Measurements from ENCODE around the gene PTCD3.

Gene PTCD3

GRCh38 chr2:86087936-86088850 lies 17.8 kb upstream of the PTCD3 start:
- H3K4me2 ChIP-seq (ENCODE audit: low read length), result no peak overlapping the region
- no peak overlapping the region for H3K9ac ChIP-seq (ENCODE audit: low read depth, low read length)
- H3K4me3 ChIP-seq (ENCODE audit: low read length), result no peak overlapping the region
- H3K9me3 ChIP-seq (replicated peaks; ENCODE audit: low read length), result no peaks in the 10 kb centered on the region
- no peaks in the 10 kb centered on the region for H3K4me1 ChIP-seq (ENCODE audit: control insufficient read depth, insufficient read depth, low read length)
- no peaks in the 10 kb centered on the region for H3K27me3 ChIP-seq (ENCODE audit: control insufficient read depth, insufficient read depth, low read length)
- H3K36me3 ChIP-seq (ENCODE audit: insufficient read depth, low read length), result peaks cover 62% of the 10 kb centered on the region

GRCh38 chr2:86094229-86094628 lies 11.8 kb upstream of the PTCD3 start:
- Histone ChIP-seq H3K27me3 (ENCODE audit: control insufficient read depth, insufficient read depth, low read length) (no peaks in the 10 kb centered on the region), H3K9me3 (replicated peaks; ENCODE audit: low read length) (no peaks in the 10 kb centered on the region), H3K9ac (ENCODE audit: low read depth, low read length) (no peak overlapping the region), H3K4me2 (ENCODE audit: low read length) (no peak overlapping the region), H3K36me3 (ENCODE audit: insufficient read depth, low read length) (peaks cover 65% of the 10 kb centered on the region), H3K4me1 (ENCODE audit: control insufficient read depth, insufficient read depth, low read length) (peaks cover 7% of the 10 kb centered on the region), H3K4me3 (ENCODE audit: low read length) (no peak overlapping the region)

GRCh38 chr2:86097114-86097896 lies 8.7 kb upstream of the PTCD3 start:
- no peaks in the 10 kb centered on the region for H3K27me3 ChIP-seq (ENCODE audit: control insufficient read depth, insufficient read depth, low read length)
- H3K4me3 ChIP-seq (ENCODE audit: low read length), result no peak overlapping the region
- peaks cover 61% of the 10 kb centered on the region for H3K36me3 ChIP-seq (ENCODE audit: insufficient read depth, low read length)

GRCh38 chr2:86097913-86098312 lies 8.1 kb upstream of the PTCD3 start:
- Histone ChIP-seq H3K36me3 (ENCODE audit: insufficient read depth, low read length) (peaks cover 62% of the 10 kb centered on the region), H3K9ac (ENCODE audit: low read depth, low read length) (no peak overlapping the region), H3K4me3 (ENCODE audit: low read length) (no peak overlapping the region), H3K27me3 (ENCODE audit: control insufficient read depth, insufficient read depth, low read length) (no peaks in the 10 kb centered on the region), H3K9me3 (replicated peaks; ENCODE audit: low read length) (no peaks in the 10 kb centered on the region), H3K4me2 (ENCODE audit: low read length) (no peak overlapping the region), H3K4me1 (ENCODE audit: control insufficient read depth, insufficient read depth, low read length) (peaks cover 7% of the 10 kb centered on the region)

More at GRCh38 chr2:86097114-86097896, 8.7 kb upstream of the PTCD3 start:
- no peak overlapping the region for H3K9ac ChIP-seq (ENCODE audit: low read depth, low read length)
- H3K4me1 ChIP-seq (ENCODE audit: control insufficient read depth, insufficient read depth, low read length), result peaks cover 7% of the 10 kb centered on the region
- no peak overlapping the region for H3K4me2 ChIP-seq (ENCODE audit: low read length)
- H3K9me3 ChIP-seq (replicated peaks; ENCODE audit: low read length), result no peaks in the 10 kb centered on the region

GRCh38 chr2:86102157-86102556 lies 3.9 kb upstream of the PTCD3 start:
- peaks cover 37% of the 10 kb centered on the region for H3K36me3 ChIP-seq (ENCODE audit: insufficient read depth, low read length)
- no peaks in the 10 kb centered on the region for H3K27me3 ChIP-seq (ENCODE audit: control insufficient read depth, insufficient read depth, low read length)

GRCh38 chr2:86105252-86105968 lies 625 bp upstream of the PTCD3 start, which contains the start of gene POLR1A:
POLR1A (minus strand) TSS chr2:86105886; CDS start chr2:86105776, 110 bp downstream.
- Histone ChIP-seq H3K9ac (ENCODE audit: low read depth, low read length) (peak within 1 kb of the TSS; percentile 88), H3K9me3 (replicated peaks; ENCODE audit: low read length) (no peaks in the 10 kb centered on the region), H3K4me3 (ENCODE audit: low read length) (peak within 1 kb of the TSS; percentile 91), H3K27me3 (ENCODE audit: control insufficient read depth, insufficient read depth, low read length) (no peaks in the 10 kb centered on the region), H3K36me3 (ENCODE audit: insufficient read depth, low read length) (peaks cover 28% of the 10 kb centered on the region), H3K4me2 (ENCODE audit: low read length) (peak within 1 kb of the TSS; percentile 78), H3K4me1 (ENCODE audit: control insufficient read depth, insufficient read depth, low read length) (peaks cover 14% of the 10 kb centered on the region)

More at GRCh38 chr2:86102157-86102556, 3.9 kb upstream of the PTCD3 start:
- Histone ChIP-seq H3K9ac (ENCODE audit: low read depth, low read length) (no peak overlapping the region), H3K4me2 (ENCODE audit: low read length) (no peak overlapping the region), H3K4me1 (ENCODE audit: control insufficient read depth, insufficient read depth, low read length) (peaks cover 4% of the 10 kb centered on the region), H3K4me3 (ENCODE audit: low read length) (no peak overlapping the region), H3K9me3 (replicated peaks; ENCODE audit: low read length) (no peaks in the 10 kb centered on the region)

GRCh38 chr2:86107031-86107430 lies 996 bp downstream of the PTCD3 start:
- Histone ChIP-seq H3K9ac (ENCODE audit: low read depth, low read length) (peak overlapping the region; percentile 88), H3K4me1 (ENCODE audit: control insufficient read depth, insufficient read depth, low read length) (peaks cover 14% of the 10 kb centered on the region), H3K4me2 (ENCODE audit: low read length) (peak overlapping the region; percentile 78), H3K27me3 (ENCODE audit: control insufficient read depth, insufficient read depth, low read length) (no peaks in the 10 kb centered on the region), H3K9me3 (replicated peaks; ENCODE audit: low read length) (no peaks in the 10 kb centered on the region), H3K4me3 (ENCODE audit: low read length) (peak overlapping the region; percentile 91), H3K36me3 (ENCODE audit: insufficient read depth, low read length) (peaks cover 33% of the 10 kb centered on the region)

- peaks cover 77% of the 10 kb centered on the region for H3K36me3 ChIP-seq (ENCODE audit: insufficient read depth, low read length)
- no peaks in the 10 kb centered on the region for H3K9me3 ChIP-seq (replicated peaks; ENCODE audit: low read length)
- H3K4me2 ChIP-seq (ENCODE audit: low read length), result no peak overlapping the region
- no peaks in the 10 kb centered on the region for H3K27me3 ChIP-seq (ENCODE audit: control insufficient read depth, insufficient read depth, low read length)
- no peak overlapping the region for H3K4me3 ChIP-seq (ENCODE audit: low read length)
- H3K9ac ChIP-seq (ENCODE audit: low read depth, low read length), result no peak overlapping the region
- peaks cover 14% of the 10 kb centered on the region for H3K4me1 ChIP-seq (ENCODE audit: control insufficient read depth, insufficient read depth, low read length)
Observed at GRCh38 chr2:86118130-86118529, 12.1 kb downstream of the PTCD3 start.

- Histone ChIP-seq H3K4me1 (ENCODE audit: control insufficient read depth, insufficient read depth, low read length) (no peaks in the 10 kb centered on the region), H3K4me3 (ENCODE audit: low read length) (no peak overlapping the region), H3K27me3 (ENCODE audit: control insufficient read depth, insufficient read depth, low read length) (no peaks in the 10 kb centered on the region), H3K4me2 (ENCODE audit: low read length) (no peak overlapping the region), H3K9me3 (replicated peaks; ENCODE audit: low read length) (no peaks in the 10 kb centered on the region), H3K9ac (ENCODE audit: low read depth, low read length) (no peak overlapping the region), H3K36me3 (ENCODE audit: insufficient read depth, low read length) (peaks cover 82% of the 10 kb centered on the region)
Observed at GRCh38 chr2:86123328-86123925, 17.4 kb downstream of the PTCD3 start.

GRCh38 chr2:86124683-86125082 lies 18.6 kb downstream of the PTCD3 start:
- Histone ChIP-seq H3K9me3 (replicated peaks; ENCODE audit: low read length) (no peaks in the 10 kb centered on the region), H3K36me3 (ENCODE audit: insufficient read depth, low read length) (peaks cover 82% of the 10 kb centered on the region), H3K4me1 (ENCODE audit: control insufficient read depth, insufficient read depth, low read length) (no peaks in the 10 kb centered on the region), H3K4me2 (ENCODE audit: low read length) (no peak overlapping the region), H3K9ac (ENCODE audit: low read depth, low read length) (no peak overlapping the region), H3K27me3 (ENCODE audit: control insufficient read depth, insufficient read depth, low read length) (no peaks in the 10 kb centered on the region), H3K4me3 (ENCODE audit: low read length) (no peak overlapping the region)

- H3K4me3 ChIP-seq (ENCODE audit: low read length), result no peak overlapping the region
- no peak overlapping the region for H3K4me2 ChIP-seq (ENCODE audit: low read length)
- H3K9ac ChIP-seq (ENCODE audit: low read depth, low read length), result no peak overlapping the region
- peaks cover 92% of the 10 kb centered on the region for H3K36me3 ChIP-seq (ENCODE audit: insufficient read depth, low read length)
- H3K4me1 ChIP-seq (ENCODE audit: control insufficient read depth, insufficient read depth, low read length), result no peaks in the 10 kb centered on the region
- H3K9me3 ChIP-seq (replicated peaks; ENCODE audit: low read length), result no peaks in the 10 kb centered on the region
- H3K27me3 ChIP-seq (ENCODE audit: control insufficient read depth, insufficient read depth, low read length), result no peaks in the 10 kb centered on the region
Observed at GRCh38 chr2:86134709-86135108, 28.7 kb downstream of the PTCD3 start.

All from skeletal muscle satellite cell (primary cell).